OCI-LY3 (cell line): ENCODE results near the gene C12orf57.

Experiments used
- H2AFZ ChIP-seq: fragments of 200-600, 300-600 bp; shearing (Covaris generic); 2 replicates; pipeline ENCODE4 v1.6.0; 2014; ENCODE audit warnings: antibody characterized with exemption, low read depth, low read length
- H3K27ac ChIP-seq: fragments of 200-600, 300-600 bp; sonication (generic); 2 replicates; pipeline ENCODE4 v1.5.1; 2014; ENCODE audit warnings: mild to moderate bottlenecking, low read length, moderate library complexity, mixed read lengths
- H3K27me3 ChIP-seq: fragments of 200-600, 300-600 bp; sonication (generic); 2 replicates; pipeline ENCODE4 v1.6.1; 2014; ENCODE audit warnings: low read depth, low read length, mixed read lengths
- H3K36me3 ChIP-seq: fragments of 200-600, 300-600 bp; sonication (generic); replicated peaks from 2 replicates; pipeline ENCODE3; 2014; ENCODE audit warnings: low read depth, low read length, mixed read lengths
- H3K4me1 ChIP-seq: fragments of 300-600, 200-600 bp; sonication (generic); 2 replicates; pipeline ENCODE4 v1.6.1; 2014; ENCODE audit warnings: low read length, mixed read lengths
- H3K4me2 ChIP-seq: fragments of 200-600, 300-600 bp; sonication (generic); 2 replicates; pipeline ENCODE4 v1.6.1; 2014; ENCODE audit warnings: low read length, mixed read lengths
- H3K4me3 ChIP-seq: fragments of 300-600, 200-600 bp; sonication (generic); 2 replicates; pipeline ENCODE4 v1.5.1; 2014; ENCODE audit warnings: antibody characterized with exemption, mild to moderate bottlenecking, low read length, moderate library complexity
- H3K79me2 ChIP-seq: fragments of 300-600, 200-600 bp; shearing (Covaris generic); 2 replicates; pipeline ENCODE4 v1.6.1; 2014; ENCODE audit warnings: mild to moderate bottlenecking, low read length, mixed read lengths
- H3K9ac ChIP-seq: fragments of 300-600, 200-600 bp; shearing (Covaris generic); 2 replicates; pipeline ENCODE4 v1.6.0; 2014; ENCODE audit warnings: mild to moderate bottlenecking, low read length, moderate library complexity
- H3K9me3 ChIP-seq: fragments of 200-600, 300-600 bp; shearing (Covaris generic); 2 replicates; pipeline ENCODE4 v1.6.1; 2014; ENCODE audit warnings: low read length, mixed read lengths; ENCODE audit not compliant: insufficient read depth
- H4K20me1 ChIP-seq: fragments of 200-600, 300-600 bp; sonication (generic); 2 replicates; pipeline ENCODE4 v1.6.1; 2016; ENCODE audit warnings: low read length, mixed read lengths; ENCODE audit not compliant: insufficient read depth
- CTCF ChIP-seq: fragments of 200-600, 300-600 bp; sonication (generic); IDR thresholded peaks from 2 replicates; pipeline ENCODE4 v1.5.1; 2014; ENCODE audit warnings: antibody characterized with exemption, low read length, low read depth
- EZH2phosphoT487 ChIP-seq: fragments of 200-600 bp; shearing (Covaris generic); IDR thresholded peaks from 2 replicates; pipeline ENCODE4 v1.6.1; 2018; ENCODE audit warnings: antibody characterized with exemption, mixed run types, low read depth

C12orf57 gene

GRCh38 chr12:6899837-6900519, 43.8 kb upstream of the C12orf57 start:
- H3K9ac ChIP-seq: no peak overlapping the region
- TF ChIP-seq EZH2phosphoT487 (no peak), CTCF (no peak)
- no peaks in the 10 kb centered on the region for H3K79me2 ChIP-seq
- peaks cover 7% of the 10 kb centered on the region; the same call in 1 of the 2 replicates for H3K4me1 ChIP-seq
- H4K20me1 ChIP-seq: no peaks in the 10 kb centered on the region
- no peak overlapping the region for H2AFZ ChIP-seq
- H3K27ac ChIP-seq: no peak overlapping the region
- H3K27me3 ChIP-seq: no peaks in the 10 kb centered on the region
- H3K4me2 ChIP-seq: no peak overlapping the region
- H3K36me3 ChIP-seq: no peaks in the 10 kb centered on the region
- H3K4me3 ChIP-seq: no peak overlapping the region
- no peaks in the 10 kb centered on the region for H3K9me3 ChIP-seq

- Histone ChIP-seq H3K79me2 (no peaks in the 10 kb centered on the region), H3K4me3 (no peak overlapping the region), H3K27ac (no peak overlapping the region), H3K27me3 (no peaks in the 10 kb centered on the region), H3K36me3 (no peaks in the 10 kb centered on the region), H2AFZ (no peak overlapping the region), H3K9me3 (no peaks in the 10 kb centered on the region), H4K20me1 (no peaks in the 10 kb centered on the region), H3K9ac (no peak overlapping the region), H3K4me2 (no peak overlapping the region), H3K4me1 (peaks cover 13% of the 10 kb centered on the region)
- TF ChIP-seq CTCF: no peak
- TF ChIP-seq EZH2phosphoT487: no peak
Observed at GRCh38 chr12:6902448-6902847, 41.4 kb upstream of the C12orf57 start.

- H3K36me3 ChIP-seq: no peaks in the 10 kb centered on the region
- no peak overlapping the region for H3K9ac ChIP-seq
- peak overlapping the region; percentile 89 for H3K4me2 ChIP-seq
- TF ChIP-seq CTCF (no peak), EZH2phosphoT487 (no peak)
- H3K4me1 ChIP-seq: peaks cover 13% of the 10 kb centered on the region
- H3K4me3 ChIP-seq: peak overlapping the region; percentile 88; the same call in 1 of the 2 replicates
- H3K9me3 ChIP-seq: no peaks in the 10 kb centered on the region
- no peaks in the 10 kb centered on the region for H3K79me2 ChIP-seq
- H3K27ac ChIP-seq: no peak overlapping the region
- H3K27me3 ChIP-seq: no peaks in the 10 kb centered on the region
- no peaks in the 10 kb centered on the region for H4K20me1 ChIP-seq
- peak overlapping the region; percentile 94 for H2AFZ ChIP-seq
Observed at GRCh38 chr12:6903722-6904121, 40.1 kb upstream of the C12orf57 start.

DNA sequence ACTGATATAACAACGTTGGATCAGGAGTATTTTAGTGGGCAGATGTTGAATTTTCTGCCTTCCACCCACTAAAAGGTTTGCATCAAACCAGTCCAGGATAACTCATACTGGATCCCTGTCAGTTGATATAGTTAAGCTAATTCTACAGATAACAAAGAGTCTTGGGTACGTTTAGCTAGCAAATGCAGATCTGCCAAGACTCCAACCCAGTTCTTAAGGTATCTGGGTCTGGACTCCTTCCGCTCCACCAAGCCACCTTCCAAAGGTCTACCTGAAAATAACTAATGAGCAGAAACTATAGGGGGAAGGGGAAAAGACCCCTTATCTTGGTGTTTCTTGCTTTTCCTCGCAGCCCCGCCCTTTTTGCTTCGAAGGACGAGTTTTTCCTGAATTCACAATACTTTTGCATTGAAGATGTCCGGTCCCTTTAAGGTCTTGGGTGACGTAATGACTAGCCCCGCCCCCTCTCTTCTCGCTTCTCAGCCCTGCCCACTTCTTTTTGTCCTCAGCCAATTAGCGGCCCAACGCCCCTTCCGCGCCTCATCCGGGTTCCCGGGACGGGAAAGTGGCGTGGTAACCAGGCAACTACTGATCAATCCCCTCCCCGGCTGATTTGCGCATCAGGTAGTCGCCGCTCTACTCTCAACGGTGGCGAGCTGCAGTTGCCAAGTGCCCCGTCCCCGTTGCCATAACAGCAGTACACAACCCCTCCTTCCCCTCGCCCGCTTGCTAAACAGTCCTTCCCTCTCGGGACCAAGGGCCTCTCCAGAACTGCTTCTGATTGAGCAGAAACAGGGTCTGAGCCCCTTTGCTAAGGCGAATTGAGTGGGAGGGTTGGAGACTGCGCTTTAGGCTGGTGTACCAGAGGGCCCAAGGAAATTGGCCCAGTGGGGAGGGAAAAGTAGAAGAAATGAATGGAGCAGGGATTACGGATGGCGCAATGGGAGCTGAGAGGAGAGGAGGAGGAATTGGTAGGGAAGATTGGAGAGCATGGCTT, 39.2 kb upstream of the C12orf57 start, which contains the start of gene LRRC23:
Gene LRRC23, plus strand, starts transcription at position 543 of the 997 bp plus-strand sequence. CDS start 812 bp downstream, outside the sequence.
- Histone ChIP-seq H3K4me2 (peak within 1 kb of the TSS; percentile 89), H3K79me2 (no peaks in the 10 kb centered on the region), H4K20me1 (no peaks in the 10 kb centered on the region), H3K4me3 (peak within 1 kb of the TSS; percentile 88), H3K4me1 (peaks cover 13% of the 10 kb centered on the region), H3K27me3 (no peaks in the 10 kb centered on the region), H3K27ac (no peak within 1 kb of the TSS), H2AFZ (peak within 1 kb of the TSS; percentile 94), H3K9me3 (no peaks in the 10 kb centered on the region), H3K36me3 (no peaks in the 10 kb centered on the region), H3K9ac (peak within 1 kb of the TSS; percentile 72)
- TF ChIP-seq EZH2phosphoT487 (no peak), CTCF (no peak)
